OCI-LY3 (cell line): ENCODE results near the gene OR9Q1.

Source experiments
- H2AFZ ChIP-seq: fragments of 200-600, 300-600 bp; shearing (Covaris generic); 2 replicates; pipeline ENCODE4 v1.6.0; 2014; ENCODE audit warnings: antibody characterized with exemption, low read depth, low read length
- H3K27ac ChIP-seq: fragments of 200-600, 300-600 bp; sonication (generic); 2 replicates; pipeline ENCODE4 v1.5.1; 2014; ENCODE audit warnings: mild to moderate bottlenecking, low read length, moderate library complexity, mixed read lengths
- H3K27me3 ChIP-seq: fragments of 200-600, 300-600 bp; sonication (generic); 2 replicates; pipeline ENCODE4 v1.6.1; 2014; ENCODE audit warnings: low read depth, low read length, mixed read lengths
- H3K36me3 ChIP-seq: fragments of 200-600, 300-600 bp; sonication (generic); replicated peaks from 2 replicates; pipeline ENCODE3; 2014; ENCODE audit warnings: low read depth, low read length, mixed read lengths
- H3K4me1 ChIP-seq: fragments of 300-600, 200-600 bp; sonication (generic); 2 replicates; pipeline ENCODE4 v1.6.1; 2014; ENCODE audit warnings: low read length, mixed read lengths
- H3K4me2 ChIP-seq: fragments of 200-600, 300-600 bp; sonication (generic); 2 replicates; pipeline ENCODE4 v1.6.1; 2014; ENCODE audit warnings: low read length, mixed read lengths
- H3K4me3 ChIP-seq: fragments of 300-600, 200-600 bp; sonication (generic); 2 replicates; pipeline ENCODE4 v1.5.1; 2014; ENCODE audit warnings: antibody characterized with exemption, mild to moderate bottlenecking, low read length, moderate library complexity
- H3K79me2 ChIP-seq: fragments of 300-600, 200-600 bp; shearing (Covaris generic); 2 replicates; pipeline ENCODE4 v1.6.1; 2014; ENCODE audit warnings: mild to moderate bottlenecking, low read length, mixed read lengths
- H3K9ac ChIP-seq: fragments of 300-600, 200-600 bp; shearing (Covaris generic); 2 replicates; pipeline ENCODE4 v1.6.0; 2014; ENCODE audit warnings: mild to moderate bottlenecking, low read length, moderate library complexity
- H3K9me3 ChIP-seq: fragments of 200-600, 300-600 bp; shearing (Covaris generic); 2 replicates; pipeline ENCODE4 v1.6.1; 2014; ENCODE audit warnings: low read length, mixed read lengths; ENCODE audit not compliant: insufficient read depth
- H4K20me1 ChIP-seq: fragments of 200-600, 300-600 bp; sonication (generic); 2 replicates; pipeline ENCODE4 v1.6.1; 2016; ENCODE audit warnings: low read length, mixed read lengths; ENCODE audit not compliant: insufficient read depth
- EZH2phosphoT487 ChIP-seq: fragments of 200-600 bp; shearing (Covaris generic); IDR thresholded peaks from 2 replicates; pipeline ENCODE4 v1.6.1; 2018; ENCODE audit warnings: antibody characterized with exemption, mixed run types, low read depth
- TF ChIP-seq, protein P1 (sequence below): fragments of 200-600, 300-600 bp; sonication (generic); IDR thresholded peaks from 2 replicates; pipeline ENCODE4 v1.5.1; 2014; ENCODE audit warnings: antibody characterized with exemption, low read length, low read depth

OR9Q1 gene

DNA sequence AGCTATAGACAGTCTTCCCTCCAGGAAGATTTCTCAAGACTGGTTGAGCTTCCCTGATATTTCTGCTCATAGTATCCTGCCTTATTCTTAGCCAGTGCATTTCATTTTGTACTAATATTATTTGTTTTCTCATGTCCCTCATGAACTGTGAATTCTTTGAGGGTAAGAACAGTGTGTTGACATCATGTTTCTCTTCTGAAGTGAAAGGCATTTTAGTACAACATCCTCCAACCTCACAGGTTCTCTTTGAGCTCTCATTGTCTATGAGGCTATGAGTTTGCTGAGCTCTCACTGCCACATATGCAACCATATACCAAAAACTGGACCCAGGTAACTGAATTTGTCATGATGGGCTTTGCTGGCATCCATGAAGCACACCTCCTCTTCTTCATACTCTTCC is 7.0 kb downstream of the OR9Q1 start, which contains the start of gene OR6Q1:
Gene OR6Q1 (plus strand): TSS at position 301 of the 400 bp plus-strand sequence. CDS start 0 bp downstream, at position 301.
- no peaks in the 10 kb centered on the region for H3K36me3 ChIP-seq
- H3K79me2 ChIP-seq = no peaks in the 10 kb centered on the region
- no peak within 1 kb of the TSS for H3K27ac ChIP-seq
- no peak within 1 kb of the TSS for H3K9ac ChIP-seq
- H3K27me3 ChIP-seq = no peaks in the 10 kb centered on the region
- H2AFZ ChIP-seq = no peak within 1 kb of the TSS
- H3K4me1 ChIP-seq = no peaks in the 10 kb centered on the region
- TF ChIP-seq EZH2phosphoT487 = no peak
- TF ChIP-seq, protein P1, sequence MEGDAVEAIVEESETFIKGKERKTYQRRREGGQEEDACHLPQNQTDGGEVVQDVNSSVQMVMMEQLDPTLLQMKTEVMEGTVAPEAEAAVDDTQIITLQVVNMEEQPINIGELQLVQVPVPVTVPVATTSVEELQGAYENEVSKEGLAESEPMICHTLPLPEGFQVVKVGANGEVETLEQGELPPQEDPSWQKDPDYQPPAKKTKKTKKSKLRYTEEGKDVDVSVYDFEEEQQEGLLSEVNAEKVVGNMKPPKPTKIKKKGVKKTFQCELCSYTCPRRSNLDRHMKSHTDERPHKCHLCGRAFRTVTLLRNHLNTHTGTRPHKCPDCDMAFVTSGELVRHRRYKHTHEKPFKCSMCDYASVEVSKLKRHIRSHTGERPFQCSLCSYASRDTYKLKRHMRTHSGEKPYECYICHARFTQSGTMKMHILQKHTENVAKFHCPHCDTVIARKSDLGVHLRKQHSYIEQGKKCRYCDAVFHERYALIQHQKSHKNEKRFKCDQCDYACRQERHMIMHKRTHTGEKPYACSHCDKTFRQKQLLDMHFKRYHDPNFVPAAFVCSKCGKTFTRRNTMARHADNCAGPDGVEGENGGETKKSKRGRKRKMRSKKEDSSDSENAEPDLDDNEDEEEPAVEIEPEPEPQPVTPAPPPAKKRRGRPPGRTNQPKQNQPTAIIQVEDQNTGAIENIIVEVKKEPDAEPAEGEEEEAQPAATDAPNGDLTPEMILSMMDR = no peak
- no peaks in the 10 kb centered on the region for H4K20me1 ChIP-seq
- no peak within 1 kb of the TSS for H3K4me2 ChIP-seq
- H3K4me3 ChIP-seq = no peak within 1 kb of the TSS
- H3K9me3 ChIP-seq = no peaks in the 10 kb centered on the region

- Histone ChIP-seq H3K9me3 (no peaks in the 10 kb centered on the region), H3K36me3 (no peaks in the 10 kb centered on the region), H3K27me3 (no peaks in the 10 kb centered on the region), H3K79me2 (no peaks in the 10 kb centered on the region), H2AFZ (no peak overlapping the region), H3K9ac (no peak overlapping the region), H3K4me3 (no peak overlapping the region), H4K20me1 (no peaks in the 10 kb centered on the region), H3K27ac (no peak overlapping the region), H3K4me2 (no peak overlapping the region), H3K4me1 (no peaks in the 10 kb centered on the region)
- no peak for TF ChIP-seq EZH2phosphoT487
- TF ChIP-seq, protein P1 = no peak
Measured at GRCh38 chr11:58034471-58034870, 10.8 kb downstream of the OR9Q1 start.

- no peak overlapping the region for H2AFZ ChIP-seq
- H3K9me3 ChIP-seq = no peaks in the 10 kb centered on the region
- H3K27me3 ChIP-seq = no peaks in the 10 kb centered on the region
- no peak overlapping the region for H3K27ac ChIP-seq
- no peak overlapping the region for H3K4me3 ChIP-seq
- no peak overlapping the region for H3K9ac ChIP-seq
- no peaks in the 10 kb centered on the region for H3K36me3 ChIP-seq
- no peak overlapping the region for H3K4me2 ChIP-seq
- no peaks in the 10 kb centered on the region for H4K20me1 ChIP-seq
- H3K79me2 ChIP-seq = no peaks in the 10 kb centered on the region
- H3K4me1 ChIP-seq = no peaks in the 10 kb centered on the region
- TF ChIP-seq, protein P1 = no peak
- TF ChIP-seq EZH2phosphoT487 = no peak
Measured at GRCh38 chr11:58039589-58039988, 15.9 kb downstream of the OR9Q1 start.

DNA sequence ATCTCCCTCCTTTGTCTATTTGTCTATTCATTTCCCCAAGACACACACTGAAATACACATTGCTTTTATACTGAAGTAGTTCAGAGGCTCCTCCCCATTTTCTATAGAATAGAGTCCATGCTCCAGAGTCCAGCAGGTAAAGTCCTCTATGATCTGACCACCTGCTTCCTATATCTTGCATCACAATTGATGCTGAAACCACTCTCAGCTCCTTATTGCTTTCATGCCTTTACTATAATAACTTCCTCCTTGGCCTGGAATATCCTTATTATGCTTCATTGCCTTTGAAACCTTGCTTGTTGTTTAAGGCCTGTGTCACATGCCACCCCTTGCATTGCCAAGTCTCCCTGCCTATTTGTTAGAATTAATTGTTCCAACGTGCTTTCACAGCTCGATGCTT is 19.7 kb downstream of the OR9Q1 start:
- no peaks in the 10 kb centered on the region for H3K36me3 ChIP-seq
- H3K4me2 ChIP-seq = no peak overlapping the region

More for the DNA sequence above, 19.7 kb downstream of the OR9Q1 start:
- Histone ChIP-seq H3K4me3 (no peak overlapping the region), H2AFZ (no peak overlapping the region), H3K9me3 (no peaks in the 10 kb centered on the region), H3K79me2 (no peaks in the 10 kb centered on the region), H3K9ac (no peak overlapping the region), H4K20me1 (no peaks in the 10 kb centered on the region), H3K4me1 (peaks cover 10% of the 10 kb centered on the region), H3K27me3 (peaks cover 11% of the 10 kb centered on the region), H3K27ac (no peak overlapping the region)
- no peak for TF ChIP-seq EZH2phosphoT487
- TF ChIP-seq, protein P1 = no peak
